AG20443 (cell line): ENCODE results near the gene ARPP21.
"Not testable (repeated sequence)": the region's sequence is repeated elsewhere in the genome, so short reads cannot be mapped to it uniquely, and the experiment has no call there.

Source experiments
- DNase-seq: peaks from one replicate; pipeline ENCODE4 v3.0.0; 2012; ENCODE audit warnings: low spot score, mixed read lengths

Gene ARPP21

DNA sequence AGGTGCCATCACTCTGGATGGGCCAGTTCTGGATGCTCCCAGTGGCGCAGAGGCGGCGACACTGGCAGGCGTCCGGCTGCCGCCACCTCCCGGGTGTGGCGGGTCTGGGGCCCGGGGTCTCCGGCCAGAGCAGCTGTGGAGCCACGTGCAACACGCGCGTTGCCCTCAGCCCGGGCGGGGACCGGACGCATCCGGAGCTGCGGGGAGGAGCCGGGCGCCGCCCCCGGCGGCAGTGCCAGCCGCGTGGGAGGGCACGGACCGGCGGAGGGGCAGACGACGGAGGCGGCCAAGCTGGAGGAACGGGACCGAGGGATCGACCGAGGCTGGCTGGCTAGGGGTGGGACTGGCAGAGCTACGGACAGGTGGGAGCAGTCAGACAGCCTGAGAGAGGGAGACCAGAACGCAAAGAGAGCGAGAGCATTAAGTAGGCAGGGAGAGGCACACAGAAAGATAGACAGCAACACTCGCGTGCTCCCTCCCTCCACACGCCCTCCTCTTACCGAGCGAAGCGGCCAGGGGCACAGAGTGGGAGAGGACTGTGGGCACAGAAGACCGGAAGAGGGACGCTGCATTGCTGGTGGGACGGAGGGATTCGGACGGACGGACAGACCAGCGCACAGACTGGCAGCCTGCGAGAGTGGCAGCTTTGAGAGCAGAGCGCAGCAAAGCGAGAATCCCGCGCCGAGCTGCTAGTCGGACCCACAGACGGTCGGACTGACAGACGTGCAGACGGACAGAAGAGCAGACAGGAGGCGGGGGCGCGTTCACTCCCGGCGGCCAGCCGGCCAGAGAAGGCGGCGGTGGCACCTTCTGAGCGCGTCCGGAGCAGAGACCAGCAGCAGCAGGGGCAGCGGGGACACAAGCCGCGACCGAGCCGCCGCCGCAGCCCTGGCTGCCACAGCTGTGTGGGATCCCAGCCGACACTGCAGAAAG is at the start of gene ARPP21:
Gene ARPP21, plus strand, starts transcription at position 272 of the 933 bp plus-strand sequence. CDS start 42,227 bp downstream, outside the sequence.
- peak; percentile 16 for DNase-seq

- DNase-seq: no peak
Measured at GRCh38 chr3:35592589-35593295, 46.6 kb upstream of the ARPP21 start.

- no peak for DNase-seq
Measured at GRCh38 chr3:35594739-35595138, 44.6 kb upstream of the ARPP21 start.

- no peak for DNase-seq
Measured at GRCh38 chr3:35596335-35596995, 42.9 kb upstream of the ARPP21 start.

- DNase-seq: no peak
Measured at GRCh38 chr3:35597490-35597889, 41.8 kb upstream of the ARPP21 start.

GRCh38 chr3:35598804-35599203 is 40.5 kb upstream of the ARPP21 start:
- DNase-seq: no peak

- no peak for DNase-seq
Measured at GRCh38 chr3:35601959-35602358, 37.4 kb upstream of the ARPP21 start.

DNA sequence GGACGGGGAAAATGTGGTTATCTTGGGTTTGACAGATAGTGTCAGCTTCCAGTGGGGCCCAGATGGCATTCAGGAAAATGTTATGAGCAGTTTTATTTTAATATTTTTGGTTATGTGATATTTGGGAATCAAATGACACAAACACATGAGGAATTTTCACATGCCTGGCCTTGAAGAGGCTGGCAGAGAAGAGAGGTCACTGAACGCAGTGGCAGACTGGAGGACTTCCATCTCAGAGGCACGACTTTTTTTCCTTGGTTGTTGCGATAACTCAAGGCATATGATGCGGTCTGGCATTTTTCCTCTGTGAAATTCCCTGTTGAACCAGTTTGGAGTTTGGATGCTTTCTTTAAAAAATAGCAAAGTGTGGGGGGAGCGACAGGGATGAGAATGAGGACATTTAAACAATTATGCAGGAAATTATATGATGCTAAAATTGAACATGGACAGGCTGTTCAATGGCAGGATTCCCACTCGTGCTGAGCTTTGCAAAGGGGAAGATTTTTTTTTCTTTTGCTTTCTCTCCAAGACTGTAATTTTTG is 36.9 kb upstream of the ARPP21 start:
- DNase-seq: no peak

GRCh38 chr3:35616346-35616745 is 23.0 kb upstream of the ARPP21 start:
- DNase-seq: no peak

- DNase-seq: no peak
Measured at GRCh38 chr3:35617370-35617769, 22.0 kb upstream of the ARPP21 start.

DNA sequence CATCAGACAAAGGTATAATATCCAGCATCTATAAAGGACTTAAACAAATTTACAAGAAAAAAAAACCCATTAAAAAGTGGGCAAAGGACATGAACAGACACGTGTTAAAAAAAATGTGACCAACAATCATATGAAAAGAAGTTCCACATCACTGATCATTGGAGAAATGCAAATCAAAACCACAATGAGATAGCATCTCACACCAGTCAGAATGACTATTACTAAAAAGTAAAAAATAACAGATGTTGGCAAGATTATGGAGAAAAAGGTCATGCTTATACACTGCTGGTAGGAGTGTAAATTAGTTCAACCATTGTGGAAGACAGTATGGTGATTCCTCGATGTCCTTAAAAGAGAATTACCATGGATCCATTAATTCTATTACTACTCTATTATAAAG is 19.1 kb upstream of the ARPP21 start:
- not testable (repeated sequence) for DNase-seq

DNA sequence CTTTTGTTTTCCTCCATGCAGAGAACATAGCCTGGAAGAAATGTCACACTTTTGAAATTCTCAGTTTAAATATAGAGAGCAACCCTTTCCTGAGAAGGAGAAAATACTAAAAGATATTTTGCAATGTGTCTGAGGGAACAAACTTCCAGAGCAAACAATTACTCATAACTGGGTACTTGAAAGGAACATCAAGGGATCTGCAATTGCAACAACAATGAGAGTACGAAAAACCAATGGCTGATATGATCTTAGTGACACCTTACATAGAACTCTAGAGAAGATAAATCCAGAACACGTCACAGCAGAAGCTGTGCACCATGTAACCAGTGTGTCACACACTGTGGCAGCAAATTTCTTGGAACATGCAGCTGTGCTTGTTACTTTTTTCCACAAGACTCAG is 14.6 kb upstream of the ARPP21 start:
- DNase-seq: no peak

DNA sequence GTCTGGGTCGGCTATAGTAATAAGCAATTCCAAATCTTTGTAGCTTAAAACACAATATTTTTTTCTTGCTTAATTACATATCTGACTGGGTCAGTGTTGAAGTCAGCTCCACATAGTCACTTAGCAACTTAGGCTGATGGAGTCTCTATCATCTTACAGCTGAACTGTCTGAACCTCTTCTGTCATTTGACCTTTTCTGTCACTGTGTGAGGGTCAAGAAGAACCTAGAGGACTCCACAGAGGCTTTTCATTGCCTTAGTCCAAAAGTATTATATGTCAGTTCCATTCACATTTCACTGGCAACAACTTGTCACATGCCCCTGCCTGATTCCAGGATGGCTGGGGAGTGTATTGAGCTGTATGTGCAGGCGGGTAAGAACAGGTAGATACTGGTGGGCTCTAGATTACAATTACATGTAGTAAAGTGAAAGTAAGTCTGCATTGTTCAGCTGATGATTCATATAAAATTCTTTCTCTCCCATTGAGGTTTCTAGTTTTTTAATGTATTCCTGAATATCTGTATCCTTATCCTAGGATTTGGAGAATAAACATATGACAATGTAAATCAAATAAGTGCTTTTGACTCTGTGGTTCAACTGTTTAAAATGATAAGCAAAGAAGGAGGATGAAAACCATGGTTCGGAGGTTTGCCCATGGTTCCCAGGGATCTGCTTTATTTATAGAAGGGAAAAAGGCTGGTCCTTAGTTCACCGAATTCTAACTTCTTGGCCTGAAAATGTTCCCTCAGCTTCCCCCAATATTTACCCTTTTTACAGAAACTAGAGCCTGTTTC is 5.8 kb upstream of the ARPP21 start:
- DNase-seq: no peak

DNA sequence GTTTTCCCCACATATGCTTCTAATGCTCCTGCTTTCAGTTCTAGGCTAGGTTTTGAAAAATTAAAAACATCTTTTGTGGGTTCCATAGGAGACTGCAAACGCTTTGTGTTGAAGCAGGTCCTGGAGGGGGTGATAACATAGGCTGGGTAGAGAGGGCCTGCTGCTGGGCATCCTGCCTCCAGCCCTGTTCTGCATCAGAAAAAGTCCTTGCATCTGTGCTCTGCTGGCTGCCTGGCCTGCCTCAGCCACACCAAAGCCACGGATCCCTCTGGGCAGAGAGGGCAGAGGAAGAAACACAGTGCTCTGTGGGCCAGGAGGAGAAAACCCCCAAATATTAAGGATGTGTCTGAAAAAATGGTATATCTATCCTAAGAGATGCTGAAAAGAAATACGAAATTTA is 3.9 kb upstream of the ARPP21 start:
- no peak for DNase-seq

DNA sequence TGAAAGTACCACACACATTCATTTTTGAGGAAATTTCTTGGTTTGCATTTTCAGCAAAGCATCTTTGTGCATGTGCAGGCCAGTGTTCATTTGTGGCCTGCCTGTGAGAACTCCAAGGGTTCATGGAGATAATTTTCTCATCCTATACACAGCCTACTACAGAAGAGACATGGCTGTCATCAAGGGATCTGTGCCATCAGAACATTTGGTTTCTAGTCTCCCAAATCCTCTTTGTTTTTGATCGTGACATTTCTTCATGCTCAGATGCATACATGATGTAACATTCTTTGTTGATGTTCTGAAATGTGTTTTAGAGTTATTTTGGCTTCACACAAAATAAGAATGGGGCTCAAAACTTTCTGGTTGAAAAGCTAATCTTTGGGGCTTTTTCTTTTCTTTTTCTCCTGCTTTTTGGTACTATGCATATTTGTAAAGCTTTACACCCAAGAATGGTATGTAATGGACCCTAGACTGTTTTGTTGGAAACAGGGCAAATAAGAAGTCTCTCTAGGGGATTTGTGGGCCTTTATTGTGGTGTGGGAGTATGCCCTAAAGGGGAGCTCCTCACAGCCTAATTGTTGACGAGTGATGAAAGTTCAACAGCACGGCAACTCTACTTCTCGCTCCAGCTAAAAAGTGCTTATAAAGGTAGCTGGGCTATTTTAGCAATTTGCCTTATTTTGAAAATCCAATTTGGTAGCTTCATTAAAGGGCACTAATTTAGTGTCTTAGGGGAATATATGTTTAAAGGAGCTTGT is 3.2 kb upstream of the ARPP21 start:
- no peak for DNase-seq

- DNase-seq: no peak
Measured at GRCh38 chr3:35638251-35638979, 910 bp upstream of the ARPP21 start.

DNA sequence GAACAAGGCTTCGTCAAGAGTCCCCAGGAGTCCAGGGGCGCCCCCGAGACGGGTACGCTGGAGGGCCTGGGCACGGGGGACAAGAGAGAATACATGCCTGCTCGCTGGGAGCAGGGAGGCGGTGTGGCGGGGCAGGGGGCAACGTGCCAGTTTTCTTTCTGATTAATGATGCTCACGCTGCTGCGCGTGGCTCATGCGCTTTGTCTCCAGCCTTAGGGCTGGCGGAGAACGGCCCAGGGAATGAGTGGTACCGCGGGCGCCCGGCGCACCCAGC is 408 bp upstream of the ARPP21 start:
- peak; percentile 6 for DNase-seq

DNA sequence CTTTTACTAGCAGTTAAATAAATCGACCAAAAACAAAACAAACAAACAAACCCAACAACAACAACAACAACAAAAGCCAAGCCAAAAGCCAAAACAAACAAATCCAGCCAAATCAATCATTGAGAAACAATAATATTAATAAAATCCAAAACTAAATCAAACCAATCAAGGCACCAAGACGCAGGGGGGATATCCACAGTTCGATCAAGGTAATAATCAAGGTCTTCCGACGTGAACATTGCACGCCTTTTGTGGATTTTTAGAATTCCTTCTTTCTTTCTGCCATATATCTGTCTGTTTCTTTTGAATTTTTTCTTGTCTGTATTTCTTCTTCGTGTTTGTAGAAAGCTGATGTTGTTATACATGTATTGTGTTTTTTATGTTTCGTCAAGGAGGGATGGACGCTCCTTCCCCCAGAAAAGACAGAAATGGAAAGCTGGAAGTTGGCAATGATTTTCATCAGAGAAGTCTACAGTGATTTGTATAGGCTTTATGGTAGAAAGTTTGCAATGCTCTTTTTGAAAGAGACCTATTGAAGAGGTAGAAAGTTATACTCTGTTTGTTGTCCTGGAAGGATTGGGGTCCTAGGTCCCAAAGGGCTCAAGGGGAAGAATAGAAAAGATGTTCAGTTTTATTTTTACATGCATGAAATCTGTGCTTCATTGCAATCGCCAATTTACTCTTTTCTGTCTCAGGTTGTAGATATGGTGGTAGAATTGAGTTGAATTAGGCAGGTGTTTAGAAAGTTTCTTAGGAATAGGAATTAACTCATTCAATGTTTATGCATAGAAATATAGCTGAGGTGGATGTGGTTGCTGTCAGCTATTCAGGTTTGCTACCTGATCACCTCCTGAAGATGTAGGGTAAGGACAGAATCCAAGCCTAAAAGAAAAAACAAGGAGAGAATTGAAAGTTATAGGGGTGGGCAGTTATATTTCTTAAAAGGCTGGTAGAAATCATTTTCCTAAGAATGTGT is 1.2 kb downstream of the ARPP21 start:
- no peak for DNase-seq

GRCh38 chr3:35641331-35641730 is 2.0 kb downstream of the ARPP21 start:
- DNase-seq: no peak
